Panc1 (cell line): ENCODE measurements around the gene ZNF654. TPM values are rescaled to one million over a fixed set of nuclear protein-coding genes. Genes with fewer than 3 reads are reported as not detected.

Experiments used
- ATAC-seq: fragments of 200-7000 bp; cut with Tn5 transposase; 2 replicates; pipeline ENCODE4 v1.9.1; 2020; ENCODE audit warnings: mild to moderate bottlenecking, moderate library complexity
- BruUV-seq: library from RNA; stranded (reverse); fragments of 400-500 nt; replicated peaks from 2 replicates; lab custom pipeline; 2021; lab: Mats Ljungman, UMichigan
- CTCF ChIA-PET: fragments of 300-600 bp; sonication (Branson Sonifier 250); formaldehyde crosslinking; loops from one replicate; lab custom pipeline; 2022; ENCODE audit warnings: antibody characterized with exemption; lab: Charles Lee
- POLR2A ChIA-PET: fragments of 300-600 bp; sonication (Branson Sonifier 250); formaldehyde crosslinking; loops from one replicate; lab custom pipeline; 2022; ENCODE audit warnings: antibody characterized with exemption; lab: Charles Lee
- DNase-seq: peaks from one replicate; pipeline ENCODE4 v3.0.0-alpha.2; 2010; ENCODE audit warnings: low read depth, low spot score
- H3K27ac ChIP-seq: 2 replicates; pipeline ENCODE4 v1.5.1; 2011; ENCODE audit warnings: mild to moderate bottlenecking, low read length, inconsistent platforms
- H3K27me3 ChIP-seq: fragments of 200-500 bp; sonication (Bioruptor generic); 2 replicates; pipeline ENCODE4 v1.6.0; 2014; ENCODE audit warnings: low read length, inconsistent platforms; ENCODE audit not compliant: control insufficient read depth, insufficient read depth
- H3K36me3 ChIP-seq: fragments of 200-500 bp; sonication (Bioruptor generic); 2 replicates; pipeline ENCODE4 v1.5.1; 2014; ENCODE audit warnings: inconsistent platforms, mild to moderate bottlenecking, low read length, moderate library complexity; ENCODE audit not compliant: control insufficient read depth, insufficient read depth
- H3K4me1 ChIP-seq: 2 replicates; pipeline ENCODE4 v1.5.1; 2011; ENCODE audit warnings: inconsistent platforms, mild to moderate bottlenecking, low read length, moderate library complexity; ENCODE audit not compliant: control insufficient read depth, insufficient read depth
- H3K4me3 ChIP-seq, 2 experiments: 2 replicates each; pipeline ENCODE4 v1.5.1; 2011 to 2012; ENCODE audit warnings: low read depth in 2 of 2, low read length in 2 of 2, mild to moderate bottlenecking in 2 of 2, inconsistent platforms in 1 of 2, moderate library complexity in 1 of 2
- H3K9me3 ChIP-seq: fragments of 200-500 bp; sonication (Bioruptor generic); 2 replicates; pipeline ENCODE4 v1.5.1; 2014; ENCODE audit warnings: low read depth, mild to moderate bottlenecking, inconsistent platforms, low read length, moderate library complexity; ENCODE audit not compliant: control insufficient read depth, insufficient read depth
- POLR2AphosphoS5 ChIP-seq: IDR thresholded peaks from 2 replicates; pipeline ENCODE4 v1.6.1; 2012; ENCODE audit warnings: mild to moderate bottlenecking, low read depth, low read length, moderate library complexity
- SIN3A ChIP-seq: IDR thresholded peaks from 2 replicates; pipeline ENCODE4 v1.6.1; 2012; ENCODE audit warnings: low read depth, mild to moderate bottlenecking, low read length, moderate library complexity, borderline replicate concordance; ENCODE audit not compliant: insufficient read depth
- TCF7L2 ChIP-seq: IDR thresholded peaks from 2 replicates; pipeline ENCODE4 v1.6.1; 2011; ENCODE audit warnings: mild to moderate bottlenecking, low read depth, low read length, inconsistent platforms
- in situ Hi-C: cut with HindIII; loops from 2 replicates; pipeline ENCODE4 v1.10.0; 2016; ENCODE audit warnings: low sequenced_read_pairs, low pct_unique_long_range_greater_than_20kb
- intact Hi-C: fragments of 100-400 bp; cut with micrococcal nuclease; formaldehyde crosslinking; loops from one replicate; pipeline ENCODE4 v1.10.0; 2022; ENCODE audit not compliant: unreplicated experiment
- total RNA-seq: library from RNA; stranded (reverse); gene quantifications from one replicate; pipeline ENCODE4 v1.2.1, GENCODE V29; 2021; ENCODE audit not compliant: unreplicated experiment
- TF ChIP-seq, protein P1 (sequence below), 2 experiments: IDR thresholded peaks; 2 replicates each; pipeline ENCODE4 v1.6.1; 2011 to 2012; ENCODE audit warnings: low read depth in 2 of 2, control low read depth in 1 of 2, low read length in 1 of 2, mild to moderate bottlenecking in 1 of 2, moderate library complexity in 1 of 2; ENCODE audit not compliant: insufficient read depth in 1 of 2
- TF ChIP-seq, protein P2 (sequence below): fragments of 450-650 bp; IDR thresholded peaks from 2 replicates; pipeline ENCODE4 v1.5.1; 2017; ENCODE audit warnings: mild to moderate bottlenecking

The ZNF654 gene
- total RNA-seq, 1 experiment from 2014 or later: 10.0 TPM

DNA sequence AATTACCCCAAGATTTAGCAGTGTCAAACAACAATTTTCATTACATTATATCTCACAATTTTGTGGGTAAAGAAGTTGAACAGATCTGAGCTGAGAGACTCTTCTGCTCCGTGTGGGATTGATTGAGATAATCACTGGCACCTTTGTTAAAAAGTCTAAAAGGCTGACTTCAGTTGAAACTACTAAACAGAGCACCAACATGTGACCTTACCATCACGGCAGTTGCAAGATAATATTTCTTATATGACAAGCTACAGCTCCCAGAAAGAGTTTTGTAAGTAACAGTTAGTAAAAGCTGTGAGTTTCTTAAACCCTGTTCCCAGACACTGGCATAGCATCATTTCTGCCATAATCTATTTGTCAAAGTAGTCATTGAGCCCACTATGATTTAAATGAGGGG lies 25.2 kb upstream of the ZNF654 start:
- POLR2A ChIA-PET: no interaction called here
- H3K4me1 ChIP-seq: no peaks in the 10 kb centered on the region
- in situ Hi-C loops: no loop called here

DNA sequence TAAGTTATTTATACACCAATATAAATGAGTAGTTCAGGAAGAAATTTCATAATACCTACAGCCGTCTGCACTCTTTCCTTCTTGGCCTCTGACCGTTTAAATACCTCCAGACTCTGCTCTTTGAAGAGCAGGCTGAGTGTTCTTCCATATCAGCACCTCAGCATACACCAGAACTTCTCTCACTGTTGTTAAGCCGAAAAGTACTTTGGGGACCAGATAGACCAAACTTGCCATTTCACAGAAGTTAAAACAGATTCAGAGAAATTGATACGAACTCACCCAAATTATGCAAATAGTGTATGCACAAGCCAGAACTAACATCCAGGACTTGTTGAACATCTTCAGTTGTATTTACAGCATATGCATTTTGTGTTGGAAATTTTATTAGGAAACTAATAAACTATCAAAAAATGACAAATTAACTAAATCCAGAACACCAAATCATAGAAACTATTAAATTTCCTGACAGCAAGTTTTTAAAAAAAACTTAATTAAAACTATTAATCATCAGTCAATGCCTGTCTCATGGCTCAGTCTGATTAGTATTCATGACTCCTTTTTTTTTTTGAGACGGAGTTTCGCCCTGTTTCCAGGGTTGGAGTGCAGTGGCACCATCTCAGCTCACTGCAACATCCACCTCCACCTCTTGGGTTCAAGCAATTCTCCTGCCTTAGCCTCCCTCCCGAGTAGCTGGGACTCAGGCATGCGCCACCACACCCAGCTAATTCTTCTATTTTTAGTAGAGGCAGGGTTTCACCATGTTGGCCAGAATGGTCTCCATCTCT lies 24.4 kb upstream of the ZNF654 start:
- intact Hi-C loops (no loop called here), in situ Hi-C loops (no loop called here)
- Histone ChIP-seq H3K4me3 (no peak overlapping the region), H3K9me3 (no peaks in the 10 kb centered on the region), H3K27me3 (no peaks in the 10 kb centered on the region), H3K36me3 (no peaks in the 10 kb centered on the region), H3K27ac (no peak overlapping the region), H3K4me1 (no peaks in the 10 kb centered on the region)
- TF ChIP-seq, protein P1, sequence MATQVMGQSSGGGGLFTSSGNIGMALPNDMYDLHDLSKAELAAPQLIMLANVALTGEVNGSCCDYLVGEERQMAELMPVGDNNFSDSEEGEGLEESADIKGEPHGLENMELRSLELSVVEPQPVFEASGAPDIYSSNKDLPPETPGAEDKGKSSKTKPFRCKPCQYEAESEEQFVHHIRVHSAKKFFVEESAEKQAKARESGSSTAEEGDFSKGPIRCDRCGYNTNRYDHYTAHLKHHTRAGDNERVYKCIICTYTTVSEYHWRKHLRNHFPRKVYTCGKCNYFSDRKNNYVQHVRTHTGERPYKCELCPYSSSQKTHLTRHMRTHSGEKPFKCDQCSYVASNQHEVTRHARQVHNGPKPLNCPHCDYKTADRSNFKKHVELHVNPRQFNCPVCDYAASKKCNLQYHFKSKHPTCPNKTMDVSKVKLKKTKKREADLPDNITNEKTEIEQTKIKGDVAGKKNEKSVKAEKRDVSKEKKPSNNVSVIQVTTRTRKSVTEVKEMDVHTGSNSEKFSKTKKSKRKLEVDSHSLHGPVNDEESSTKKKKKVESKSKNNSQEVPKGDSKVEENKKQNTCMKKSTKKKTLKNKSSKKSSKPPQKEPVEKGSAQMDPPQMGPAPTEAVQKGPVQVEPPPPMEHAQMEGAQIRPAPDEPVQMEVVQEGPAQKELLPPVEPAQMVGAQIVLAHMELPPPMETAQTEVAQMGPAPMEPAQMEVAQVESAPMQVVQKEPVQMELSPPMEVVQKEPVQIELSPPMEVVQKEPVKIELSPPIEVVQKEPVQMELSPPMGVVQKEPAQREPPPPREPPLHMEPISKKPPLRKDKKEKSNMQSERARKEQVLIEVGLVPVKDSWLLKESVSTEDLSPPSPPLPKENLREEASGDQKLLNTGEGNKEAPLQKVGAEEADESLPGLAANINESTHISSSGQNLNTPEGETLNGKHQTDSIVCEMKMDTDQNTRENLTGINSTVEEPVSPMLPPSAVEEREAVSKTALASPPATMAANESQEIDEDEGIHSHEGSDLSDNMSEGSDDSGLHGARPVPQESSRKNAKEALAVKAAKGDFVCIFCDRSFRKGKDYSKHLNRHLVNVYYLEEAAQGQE (IDR thresholded peaks at IDR 0.05; ENCODE audit: insufficient read depth in 1 of 2, low read depth in 2 of 2, low read length in 1 of 2): no peak
- TF ChIP-seq, protein P2, sequence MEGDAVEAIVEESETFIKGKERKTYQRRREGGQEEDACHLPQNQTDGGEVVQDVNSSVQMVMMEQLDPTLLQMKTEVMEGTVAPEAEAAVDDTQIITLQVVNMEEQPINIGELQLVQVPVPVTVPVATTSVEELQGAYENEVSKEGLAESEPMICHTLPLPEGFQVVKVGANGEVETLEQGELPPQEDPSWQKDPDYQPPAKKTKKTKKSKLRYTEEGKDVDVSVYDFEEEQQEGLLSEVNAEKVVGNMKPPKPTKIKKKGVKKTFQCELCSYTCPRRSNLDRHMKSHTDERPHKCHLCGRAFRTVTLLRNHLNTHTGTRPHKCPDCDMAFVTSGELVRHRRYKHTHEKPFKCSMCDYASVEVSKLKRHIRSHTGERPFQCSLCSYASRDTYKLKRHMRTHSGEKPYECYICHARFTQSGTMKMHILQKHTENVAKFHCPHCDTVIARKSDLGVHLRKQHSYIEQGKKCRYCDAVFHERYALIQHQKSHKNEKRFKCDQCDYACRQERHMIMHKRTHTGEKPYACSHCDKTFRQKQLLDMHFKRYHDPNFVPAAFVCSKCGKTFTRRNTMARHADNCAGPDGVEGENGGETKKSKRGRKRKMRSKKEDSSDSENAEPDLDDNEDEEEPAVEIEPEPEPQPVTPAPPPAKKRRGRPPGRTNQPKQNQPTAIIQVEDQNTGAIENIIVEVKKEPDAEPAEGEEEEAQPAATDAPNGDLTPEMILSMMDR: no peak
- no peak for ATAC-seq
- ChIA-PET POLR2A (no interaction called here), CTCF (no interaction called here)
- BruUV-seq: no TSS peak
- DNase-seq: no peak

More for the DNA sequence above, 25.2 kb upstream of the ZNF654 start:
- TF ChIP-seq, protein P2: no peak
- TF ChIP-seq POLR2AphosphoS5 (no peak), SIN3A (no peak), TCF7L2 (no peak)
- TF ChIP-seq, protein P1 (IDR thresholded peaks at IDR 0.05; ENCODE audit: insufficient read depth in 1 of 2, low read depth in 2 of 2, low read length in 1 of 2): no peak
- CTCF ChIA-PET: no interaction called here
- Histone ChIP-seq H3K4me3 (no peak overlapping the region), H3K27me3 (no peaks in the 10 kb centered on the region), H3K27ac (no peak overlapping the region), H3K36me3 (no peaks in the 10 kb centered on the region), H3K9me3 (no peaks in the 10 kb centered on the region)
- no TSS peak for BruUV-seq
- no peak for DNase-seq
- ATAC-seq: no peak
- intact Hi-C loops: no loop called here
